Activated naive CD8-positive, alpha-beta T cell (primary cell): ENCODE results near the gene ARAP1.

Experiments
- H3K27ac Mint-ChIP-seq: one replicate; pipeline ENCODE4 v1.8.0; 2021; ENCODE audit warnings: mixed read lengths
- H3K27me3 Mint-ChIP-seq: one replicate; pipeline ENCODE4 v1.8.0; 2021; ENCODE audit warnings: mixed read lengths
- H3K36me3 Mint-ChIP-seq: one replicate; pipeline ENCODE4 v1.8.0; 2021; ENCODE audit warnings: mixed read lengths
- H3K4me1 Mint-ChIP-seq: one replicate; pipeline ENCODE4 v1.8.0; 2021; ENCODE audit warnings: low read depth, mixed read lengths
- H3K4me3 Mint-ChIP-seq: one replicate; pipeline ENCODE4 v1.8.0; 2021; ENCODE audit warnings: mild to moderate bottlenecking, mixed read lengths
- H3K9me3 Mint-ChIP-seq: one replicate; pipeline ENCODE4 v1.8.0; 2021; ENCODE audit warnings: low read depth, mixed read lengths

Gene ARAP1

GRCh38 chr11:72675221-72675620 is 77.0 kb downstream of the ARAP1 start:
- Mint-ChIP-seq H3K36me3 (no peaks in the 10 kb centered on the region), H3K4me3 (no peak overlapping the region), H3K4me1 (peaks cover 5% of the 10 kb centered on the region), H3K27ac (no peak overlapping the region), H3K27me3 (peaks cover 36% of the 10 kb centered on the region), H3K9me3 (no peaks in the 10 kb centered on the region)

GRCh38 chr11:72673943-72674828 is 78.0 kb downstream of the ARAP1 start, which contains the start of gene PDE2A:
Gene PDE2A, minus strand, starts transcription at chr11:72674422. Its CDS starts 215 bp downstream, at chr11:72674207.
- Mint-ChIP-seq H3K27me3 (peaks cover 36% of the 10 kb centered on the region), H3K4me1 (peaks cover 5% of the 10 kb centered on the region), H3K27ac (no peak within 1 kb of the TSS), H3K36me3 (no peaks in the 10 kb centered on the region), H3K4me3 (no peak within 1 kb of the TSS), H3K9me3 (no peaks in the 10 kb centered on the region)

GRCh38 chr11:72673284-72673942 is 78.8 kb downstream of the ARAP1 start:
- H3K27me3 Mint-ChIP-seq, result peaks cover 41% of the 10 kb centered on the region
- no peaks in the 10 kb centered on the region for H3K36me3 Mint-ChIP-seq
- no peaks in the 10 kb centered on the region for H3K9me3 Mint-ChIP-seq
- H3K4me3 Mint-ChIP-seq, result no peak overlapping the region
- H3K27ac Mint-ChIP-seq, result no peak overlapping the region
- H3K4me1 Mint-ChIP-seq, result peaks cover 7% of the 10 kb centered on the region

GRCh38 chr11:72672597-72673238 is 79.5 kb downstream of the ARAP1 start:
- H3K4me1 Mint-ChIP-seq, result peaks cover 7% of the 10 kb centered on the region
- H3K27me3 Mint-ChIP-seq, result peaks cover 41% of the 10 kb centered on the region
- H3K4me3 Mint-ChIP-seq, result no peak overlapping the region
- H3K27ac Mint-ChIP-seq, result no peak overlapping the region
- no peaks in the 10 kb centered on the region for H3K36me3 Mint-ChIP-seq
- H3K9me3 Mint-ChIP-seq, result no peaks in the 10 kb centered on the region

- H3K4me3 Mint-ChIP-seq, result no peak overlapping the region
- H3K36me3 Mint-ChIP-seq, result peaks cover 3% of the 10 kb centered on the region
- peaks cover 51% of the 10 kb centered on the region for H3K27me3 Mint-ChIP-seq
- no peaks in the 10 kb centered on the region for H3K9me3 Mint-ChIP-seq
- no peak overlapping the region for H3K27ac Mint-ChIP-seq
- peaks cover 2% of the 10 kb centered on the region for H3K4me1 Mint-ChIP-seq
Observed at GRCh38 chr11:72671152-72672099, 80.8 kb downstream of the ARAP1 start.

GRCh38 chr11:72670041-72670440 is 82.2 kb downstream of the ARAP1 start:
- peaks cover 2% of the 10 kb centered on the region for H3K4me1 Mint-ChIP-seq
- H3K27me3 Mint-ChIP-seq, result peaks cover 52% of the 10 kb centered on the region
- no peak overlapping the region for H3K27ac Mint-ChIP-seq
- H3K9me3 Mint-ChIP-seq, result no peaks in the 10 kb centered on the region
- peaks cover 3% of the 10 kb centered on the region for H3K36me3 Mint-ChIP-seq
- no peak overlapping the region for H3K4me3 Mint-ChIP-seq

- Mint-ChIP-seq H3K27me3 (peaks cover 54% of the 10 kb centered on the region), H3K27ac (no peak overlapping the region), H3K9me3 (no peaks in the 10 kb centered on the region), H3K4me3 (no peak overlapping the region), H3K36me3 (peaks cover 3% of the 10 kb centered on the region), H3K4me1 (peaks cover 2% of the 10 kb centered on the region)
Observed at GRCh38 chr11:72669527-72669926, 82.7 kb downstream of the ARAP1 start.

GRCh38 chr11:72668629-72669347 is 83.4 kb downstream of the ARAP1 start:
- Mint-ChIP-seq H3K9me3 (no peaks in the 10 kb centered on the region), H3K4me1 (peaks cover 2% of the 10 kb centered on the region), H3K27ac (no peak overlapping the region), H3K27me3 (peaks cover 49% of the 10 kb centered on the region), H3K36me3 (peaks cover 3% of the 10 kb centered on the region), H3K4me3 (no peak overlapping the region)

- Mint-ChIP-seq H3K9me3 (no peaks in the 10 kb centered on the region), H3K27me3 (peaks cover 27% of the 10 kb centered on the region), H3K4me3 (no peak overlapping the region), H3K36me3 (peaks cover 3% of the 10 kb centered on the region), H3K4me1 (peaks cover 2% of the 10 kb centered on the region), H3K27ac (no peak overlapping the region)
Observed at GRCh38 chr11:72665911-72666472, 86.2 kb downstream of the ARAP1 start.

- Mint-ChIP-seq H3K27ac (no peak overlapping the region), H3K27me3 (peaks cover 13% of the 10 kb centered on the region), H3K9me3 (no peaks in the 10 kb centered on the region), H3K4me1 (no peaks in the 10 kb centered on the region), H3K4me3 (no peak overlapping the region), H3K36me3 (no peaks in the 10 kb centered on the region)
Observed at GRCh38 chr11:72662036-72662435, 90.2 kb downstream of the ARAP1 start.

- Mint-ChIP-seq H3K4me3 (no peak overlapping the region), H3K27ac (no peak overlapping the region), H3K27me3 (peaks cover 10% of the 10 kb centered on the region), H3K4me1 (no peaks in the 10 kb centered on the region), H3K9me3 (no peaks in the 10 kb centered on the region), H3K36me3 (no peaks in the 10 kb centered on the region)
Observed at GRCh38 chr11:72661486-72661885, 90.7 kb downstream of the ARAP1 start.

- no peak overlapping the region for H3K27ac Mint-ChIP-seq
Observed at GRCh38 chr11:72658989-72659640, 93.1 kb downstream of the ARAP1 start.

GRCh38 chr11:72657411-72658100 is 94.7 kb downstream of the ARAP1 start:
- H3K36me3 Mint-ChIP-seq, result no peaks in the 10 kb centered on the region
- H3K27ac Mint-ChIP-seq, result no peak overlapping the region
- no peaks in the 10 kb centered on the region for H3K4me1 Mint-ChIP-seq
- H3K4me3 Mint-ChIP-seq, result no peak overlapping the region
- H3K27me3 Mint-ChIP-seq, result peaks cover 4% of the 10 kb centered on the region
- no peaks in the 10 kb centered on the region for H3K9me3 Mint-ChIP-seq

More at GRCh38 chr11:72658989-72659640, 93.1 kb downstream of the ARAP1 start:
- no peaks in the 10 kb centered on the region for H3K36me3 Mint-ChIP-seq
- H3K9me3 Mint-ChIP-seq, result no peaks in the 10 kb centered on the region
- no peaks in the 10 kb centered on the region for H3K4me1 Mint-ChIP-seq
- no peak overlapping the region for H3K4me3 Mint-ChIP-seq
- peaks cover 4% of the 10 kb centered on the region for H3K27me3 Mint-ChIP-seq
